ENCODE results near the gene HBG1. TPM values are rescaled to one million over a fixed set of nuclear protein-coding genes. Genes with fewer than 3 reads are reported as not detected.
"Not testable (repeated sequence)": the region's sequence is repeated elsewhere in the genome, so short reads cannot be mapped to it uniquely, and the experiment has no call there.

HBG1 gene
- total RNA-seq, 1 donor from 2014 or later: not detected

- no peak for ATAC-seq (ENCODE audit: poor library complexity)
- no peak for DNase-seq
- intact Hi-C loops (cut with DNase I): no loop called here
Measured at GRCh38 chr11:5252192-5252918, 2.7 kb upstream of the HBG1 start.

DNA sequence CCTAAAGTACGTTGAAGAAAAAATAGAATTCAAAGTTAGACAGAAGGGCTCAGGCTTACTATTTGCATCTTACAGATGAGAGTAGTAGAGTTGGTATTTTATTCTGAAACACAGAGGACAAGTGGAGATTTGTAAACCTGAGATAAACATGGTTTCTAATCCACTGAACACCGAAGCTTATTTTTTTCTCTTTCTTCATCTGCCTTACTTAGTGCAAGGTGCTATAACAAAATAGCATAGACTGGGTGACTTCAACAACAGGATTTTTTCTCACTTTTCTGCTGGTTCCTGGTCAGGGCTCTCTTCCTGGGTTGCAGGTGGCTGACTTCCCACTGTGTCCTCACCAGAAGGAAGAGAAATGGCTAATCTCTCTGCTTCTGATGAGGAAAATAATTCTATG lies 2.1 kb upstream of the HBG1 start:
- intact Hi-C loops (cut with DNase I): no loop called here
- DNase-seq (no peak), ATAC-seq (ENCODE audit: poor library complexity) (no peak)

DNA sequence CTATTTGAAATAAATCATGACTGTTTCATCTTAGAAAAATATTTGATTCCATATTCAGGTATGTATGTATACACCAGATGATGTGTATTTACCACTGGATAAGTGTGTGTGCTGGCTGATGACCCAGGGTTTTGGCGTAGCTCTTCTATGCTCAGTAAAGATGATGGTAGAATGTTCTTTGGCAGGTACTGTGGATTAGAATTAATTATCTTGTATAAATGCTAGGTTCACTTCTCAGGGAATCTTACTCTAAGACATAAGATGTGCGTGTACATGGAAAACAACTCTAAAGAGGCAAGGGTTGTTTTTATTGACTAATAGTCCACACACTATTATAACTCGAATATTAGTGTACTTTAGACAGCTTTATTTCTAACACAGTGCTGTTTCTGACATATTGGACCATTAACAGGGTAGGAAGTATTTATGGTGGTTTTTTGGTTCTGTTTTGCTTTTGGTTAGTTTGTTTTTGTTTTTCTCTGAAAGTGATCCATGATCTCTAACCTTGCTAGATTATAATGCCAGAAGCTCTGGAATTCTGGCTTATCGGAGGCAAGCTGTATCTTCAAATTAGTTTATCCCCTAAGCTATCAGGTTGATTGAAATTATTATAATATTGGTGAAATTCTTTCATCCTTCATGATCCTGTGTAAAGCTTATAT lies 1.0 kb upstream of the HBG1 start:
- ATAC-seq (ENCODE audit: poor library complexity) (no peak), DNase-seq (no peak)
- intact Hi-C loops (cut with DNase I): no loop called here

DNA sequence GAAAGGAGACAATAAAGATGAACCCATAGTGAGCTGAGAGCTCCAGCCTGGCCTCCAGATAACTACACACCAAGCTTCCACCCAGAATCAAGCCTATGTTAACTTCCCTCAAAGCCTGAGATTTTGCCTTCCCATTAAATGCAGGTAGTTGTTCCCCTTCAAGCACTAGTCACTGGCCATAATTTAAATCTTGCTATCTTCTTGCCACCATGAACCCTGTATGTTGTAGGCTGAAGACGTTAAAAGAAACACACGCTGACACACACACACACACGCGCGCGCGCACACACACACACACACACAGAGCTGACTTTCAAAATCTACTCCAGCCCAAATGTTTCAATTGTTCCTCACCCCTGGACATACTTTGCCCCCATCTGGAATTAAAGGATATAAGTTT lies 1.2 kb downstream of the HBG1 start:
- ATAC-seq (ENCODE audit: poor library complexity); DNase-seq; intact Hi-C loops (cut with DNase I): not testable (repeated sequence)

- DNase-seq: no peak
- intact Hi-C loops (cut with DNase I): no loop called here
- ATAC-seq (ENCODE audit: poor library complexity): no peak
Measured at GRCh38 chr11:5247472-5248192, 2.0 kb downstream of the HBG1 start.

DNA sequence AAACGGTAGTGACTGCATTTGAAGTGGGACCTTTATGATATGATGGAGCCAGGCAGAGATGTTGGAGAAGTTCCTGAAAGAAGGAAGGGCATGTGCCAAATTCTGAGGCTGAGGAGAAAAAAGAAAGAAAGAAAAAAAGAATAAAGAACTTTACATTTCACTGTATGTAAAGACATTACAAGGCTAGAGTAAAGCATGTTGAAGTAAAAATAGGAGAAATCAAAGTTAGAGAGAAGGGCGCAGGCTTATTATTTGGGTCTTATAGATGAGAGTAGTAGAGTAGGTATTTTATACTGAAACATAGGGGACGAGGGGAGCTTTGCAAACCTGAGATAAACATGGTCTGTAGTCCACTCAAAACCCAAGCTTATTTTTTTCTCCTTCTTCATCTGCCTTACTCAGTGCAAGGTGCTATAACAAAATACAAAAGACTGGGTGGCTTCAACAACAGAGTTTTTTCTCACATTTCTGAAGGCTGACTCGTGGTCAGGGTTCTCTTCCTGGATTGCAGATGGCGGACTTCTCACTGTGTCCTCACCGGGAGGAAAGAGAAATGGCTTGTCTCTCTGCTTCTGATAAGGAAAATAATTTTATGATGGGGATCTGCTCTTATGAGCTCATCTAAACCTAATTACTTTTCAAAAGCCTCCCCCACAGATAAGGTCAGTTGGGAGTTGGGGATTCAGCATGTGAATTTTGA lies 2.7 kb downstream of the HBG1 start:
- intact Hi-C loops (cut with DNase I): no loop called here
- no peak for ATAC-seq (ENCODE audit: poor library complexity)
- no peak for DNase-seq

GRCh38 chr11:5245155-5245554 lies 4.5 kb downstream of the HBG1 start:
- intact Hi-C loops (cut with DNase I): no loop called here
- ATAC-seq (ENCODE audit: poor library complexity) (no peak), DNase-seq (no peak)

DNA sequence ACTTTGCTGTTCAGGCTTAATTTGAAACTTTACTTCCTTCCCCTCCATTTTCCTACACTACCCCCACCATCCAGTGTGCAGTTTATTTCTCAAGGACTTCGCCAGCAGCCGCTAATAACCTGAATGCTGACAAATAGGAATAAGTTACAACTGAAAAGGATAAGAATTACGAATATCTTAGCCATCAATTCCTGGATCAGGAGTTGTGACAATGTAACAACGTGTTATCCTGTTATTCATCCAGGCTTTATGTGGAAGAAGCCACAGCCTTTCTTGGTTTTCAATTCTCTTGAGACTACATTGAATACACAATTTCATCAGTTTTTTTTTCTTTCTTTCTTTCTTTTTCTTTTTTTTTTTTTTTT lies 5.9 kb downstream of the HBG1 start:
- intact Hi-C loops (cut with DNase I): no loop called here
- no peak for DNase-seq
- no peak for ATAC-seq (ENCODE audit: poor library complexity)

GRCh38 chr11:5242933-5243815 lies 6.5 kb downstream of the HBG1 start:
- intact Hi-C loops (cut with DNase I): no loop called here
- DNase-seq (no peak), ATAC-seq (ENCODE audit: poor library complexity) (no peak)

GRCh38 chr11:5242208-5242607 lies 7.4 kb downstream of the HBG1 start:
- DNase-seq (no peak), ATAC-seq (ENCODE audit: poor library complexity) (no peak)
- intact Hi-C loops (cut with DNase I): no loop called here

DNA sequence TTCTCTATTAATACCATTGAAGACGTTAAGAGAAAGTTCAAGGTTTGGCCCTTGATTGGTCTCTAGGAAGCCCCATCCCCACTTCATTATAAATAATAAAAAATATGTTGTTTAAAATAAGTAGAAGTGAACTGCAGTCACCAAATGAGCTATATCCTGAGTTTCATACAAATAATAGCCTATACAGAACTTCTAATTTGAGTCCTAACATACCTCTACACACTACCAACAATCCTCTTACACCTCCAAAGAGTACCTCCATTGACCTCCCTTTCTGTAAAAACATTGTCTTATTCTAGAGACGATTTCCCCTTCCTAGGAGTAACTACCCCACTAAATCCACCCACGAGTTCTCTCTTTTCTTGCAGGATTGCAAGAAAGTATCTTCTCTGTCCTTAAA lies 8.2 kb downstream of the HBG1 start:
- ATAC-seq (ENCODE audit: poor library complexity) (no peak), DNase-seq (no peak)
- intact Hi-C loops (cut with DNase I): no loop called here

DNA sequence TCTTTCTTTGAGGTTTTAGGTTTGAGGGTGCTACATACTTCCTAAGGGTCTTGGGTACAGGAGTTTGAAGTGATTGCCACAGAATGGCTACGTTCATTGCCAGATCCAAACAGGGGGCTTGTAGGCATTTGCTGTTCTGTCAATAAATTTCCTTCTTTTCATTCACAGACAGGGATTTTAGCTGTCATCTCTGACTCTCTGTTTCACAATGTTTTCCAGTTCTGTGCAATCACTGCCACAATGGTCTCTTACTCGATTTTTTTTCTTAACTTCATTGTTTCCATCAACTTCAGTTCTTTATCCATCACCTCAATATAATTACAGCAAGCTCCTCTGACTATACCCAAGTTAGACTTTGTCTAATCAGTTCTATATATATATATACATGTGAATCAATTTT lies 9.2 kb downstream of the HBG1 start:
- ATAC-seq (ENCODE audit: poor library complexity) (no peak), DNase-seq (no peak)
- intact Hi-C loops (cut with DNase I): no loop called here

- DNase-seq (no peak), ATAC-seq (ENCODE audit: poor library complexity) (no peak)
- intact Hi-C loops (cut with DNase I): no loop called here
Measured at GRCh38 chr11:5240056-5240455, 9.6 kb downstream of the HBG1 start.

DNA sequence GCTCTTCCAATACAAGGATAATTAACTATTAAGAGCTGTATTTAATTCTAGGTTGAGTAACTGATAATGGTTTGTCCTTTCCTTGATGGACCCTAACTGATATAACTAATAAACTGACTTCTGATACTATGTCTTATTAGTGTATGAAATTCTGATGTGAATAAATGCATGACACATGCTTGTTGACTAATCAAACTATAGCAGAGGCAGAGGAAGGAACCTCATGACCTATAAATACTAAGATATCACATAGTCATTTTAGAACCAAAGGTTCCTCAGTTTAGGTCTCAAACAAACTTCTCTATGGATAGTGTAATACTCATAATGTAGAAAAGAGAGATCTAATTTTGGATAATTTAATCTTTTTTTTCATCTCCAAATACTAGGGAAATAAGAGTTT lies 10.6 kb downstream of the HBG1 start:
- no peak for DNase-seq
- ATAC-seq (ENCODE audit: poor library complexity): no peak
- intact Hi-C loops (cut with DNase I): no loop called here

DNA sequence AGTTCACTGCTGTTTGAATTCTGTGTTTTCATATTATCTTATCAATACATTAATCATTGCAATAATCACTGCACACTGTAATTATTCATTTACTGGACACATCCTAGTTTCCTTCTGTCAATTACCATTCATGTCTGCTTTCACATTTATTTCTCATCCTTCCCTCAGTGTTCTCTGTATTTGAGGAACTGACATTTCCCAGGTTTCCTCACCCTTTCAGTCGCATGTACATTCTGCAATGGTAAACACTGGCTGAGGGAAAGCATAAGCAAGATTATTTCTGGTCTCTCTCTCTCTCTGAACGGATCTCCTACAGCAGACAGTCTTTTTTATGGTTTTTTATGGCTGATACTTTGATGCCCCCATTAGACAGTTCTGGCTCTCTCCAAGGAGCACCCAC lies 11.2 kb downstream of the HBG1 start:
- intact Hi-C loops (cut with DNase I): no loop called here
- ATAC-seq (ENCODE audit: poor library complexity): no peak

DNA sequence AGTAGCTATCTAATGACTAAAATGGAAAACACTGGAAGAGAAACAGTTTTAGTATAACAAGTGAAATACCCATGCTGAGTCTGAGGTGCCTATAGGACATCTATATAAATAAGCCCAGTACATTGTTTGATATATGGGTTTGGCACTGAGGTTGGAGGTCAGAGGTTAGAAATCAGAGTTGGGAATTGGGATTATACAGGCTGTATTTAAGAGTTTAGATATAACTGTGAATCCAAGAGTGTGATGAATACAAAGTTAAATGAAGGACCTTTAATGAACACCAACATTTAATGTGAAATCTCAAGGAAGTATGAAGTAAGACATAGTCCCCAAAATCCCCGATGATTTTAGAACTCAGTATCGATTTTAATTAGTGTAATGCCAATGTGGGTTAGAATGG lies 12.2 kb downstream of the HBG1 start:
- no peak for ATAC-seq (ENCODE audit: poor library complexity)
- intact Hi-C loops (cut with DNase I): no loop called here
- no peak for DNase-seq

More for the DNA sequence above, 11.2 kb downstream of the HBG1 start:
- DNase-seq: no peak

DNA sequence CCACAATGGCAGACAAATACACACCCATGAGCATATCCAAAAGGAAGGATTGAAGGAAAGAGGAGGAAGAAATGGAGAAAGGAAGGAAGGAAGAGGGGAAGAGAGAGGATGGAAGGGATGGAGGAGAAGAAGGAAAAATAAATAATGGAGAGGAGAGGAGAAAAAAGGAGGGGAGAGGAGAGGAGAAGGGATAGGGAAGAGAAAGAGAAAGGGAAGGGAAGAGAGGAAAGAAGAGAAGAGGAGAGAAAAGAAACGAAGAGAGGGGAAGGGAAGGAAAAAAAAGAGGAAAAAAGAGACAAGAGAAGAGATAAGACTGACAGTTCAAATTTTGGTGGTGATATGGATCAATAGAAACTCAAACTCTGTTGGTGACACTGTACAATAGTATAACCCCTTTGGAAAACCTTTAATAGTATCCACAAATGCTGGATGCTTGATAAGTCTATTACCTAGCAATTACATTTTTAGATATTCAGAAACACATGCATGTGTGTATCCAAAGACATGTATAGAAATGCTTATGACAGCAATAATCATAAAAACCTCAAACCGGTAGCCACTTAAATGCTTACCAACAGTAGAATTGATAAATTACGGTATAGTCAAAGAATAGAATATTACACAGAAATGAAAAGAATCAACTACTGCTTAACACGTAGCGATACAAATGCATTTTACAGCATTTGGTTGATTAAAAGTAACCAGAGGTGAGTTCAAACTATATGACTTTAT lies 14.1 kb downstream of the HBG1 start:
- DNase-seq: no peak
- ATAC-seq (ENCODE audit: poor library complexity): no peak
- intact Hi-C loops (cut with DNase I): no loop called here

GRCh38 chr11:5234381-5234834 lies 15.2 kb downstream of the HBG1 start, which contains the start of gene HBD:
Gene HBD (minus strand): TSS chr11:5234483. CDS start chr11:5234433, 50 bp downstream.
- no peak for DNase-seq
- ATAC-seq (ENCODE audit: poor library complexity): no peak
- intact Hi-C loops (cut with DNase I): no loop called here

All from Right ventricle myocardium superior (tissue), 1 donor.